ENCODE data around the gene GPR107. TPM values are rescaled to one million over a fixed set of nuclear protein-coding genes. Genes with fewer than 3 reads are reported as not detected.
"Not testable (repeated sequence)": the region's sequence is repeated elsewhere in the genome, so short reads cannot be mapped to it uniquely, and the experiment has no call there.

The GPR107 gene
- total RNA-seq, result 25.5 TPM

GRCh38 chr9:130053504-130054324 is at the start of gene GPR107:
TSS of gene GPR107 (plus strand) at chr9:130053906. CDS start at chr9:130053933, 27 bp downstream.
- intact Hi-C loops (cut with DNase I), result no loop called here
- Histone ChIP-seq H3K36me3 (no peaks in the 10 kb centered on the region), H3K9me3 (no peaks in the 10 kb centered on the region), H3K4me3 (peak within 1 kb of the TSS; percentile 87 to 99), H3K4me1 (peaks cover 40% of the 10 kb centered on the region), H3K27ac (peak within 1 kb of the TSS; percentile 79), H3K27me3 (no peaks in the 10 kb centered on the region)
- no peak for DNase-seq (ENCODE audit: extremely low spot score in 2 of 2)
- TF ChIP-seq CTCF (IDR thresholded peaks at IDR 0.05) (no peak), POLR2AphosphoS5 (IDR thresholded peaks at IDR 0.05; ENCODE audit: insufficient read depth in 1 of 2, low read depth in 1 of 2) (peak; percentile 82 to 93), POLR2A (IDR thresholded peaks at IDR 0.05) (peak in 1 of 2 donors; percentile 57)

GRCh38 chr9:130003943-130004552 is 49.7 kb upstream of the GPR107 start:
- H3K27ac ChIP-seq, result no peak overlapping the region
- peaks cover 19% of the 10 kb centered on the region for H3K4me1 ChIP-seq
- intact Hi-C loops (cut with DNase I), result no loop called here
- no peaks in the 10 kb centered on the region for H3K27me3 ChIP-seq
- H3K36me3 ChIP-seq, result no peaks in the 10 kb centered on the region
- TF ChIP-seq POLR2AphosphoS5 (IDR thresholded peaks at IDR 0.05; ENCODE audit: insufficient read depth in 1 of 2, low read depth in 1 of 2) (no peak), POLR2A (IDR thresholded peaks at IDR 0.05) (no peak), CTCF (IDR thresholded peaks at IDR 0.05) (no peak)
- no peaks in the 10 kb centered on the region for H3K9me3 ChIP-seq
- no peak overlapping the region for H3K4me3 ChIP-seq
- no peak for DNase-seq (ENCODE audit: extremely low spot score in 2 of 2)

- H3K36me3 ChIP-seq; H3K9me3 ChIP-seq; H3K27me3 ChIP-seq; DNase-seq (ENCODE audit: extremely low spot score in 2 of 2); H3K4me3 ChIP-seq; H3K4me1 ChIP-seq; intact Hi-C loops (cut with DNase I); H3K27ac ChIP-seq: not testable (repeated sequence)
Measured at GRCh38 chr9:130006952-130007351, 46.8 kb upstream of the GPR107 start.

GRCh38 chr9:130008538-130008937 is 45.2 kb upstream of the GPR107 start:
- DNase-seq (ENCODE audit: extremely low spot score in 2 of 2), result no peak
- intact Hi-C loops (cut with DNase I), result no loop called here
- Histone ChIP-seq H3K36me3 (no peaks in the 10 kb centered on the region), H3K9me3 (no peaks in the 10 kb centered on the region), H3K4me3 (no peak overlapping the region), H3K4me1 (peaks cover 10% of the 10 kb centered on the region), H3K27me3 (no peaks in the 10 kb centered on the region), H3K27ac (no peak overlapping the region)
- TF ChIP-seq POLR2AphosphoS5 (IDR thresholded peaks at IDR 0.05; ENCODE audit: insufficient read depth in 1 of 2, low read depth in 1 of 2) (no peak), POLR2A (IDR thresholded peaks at IDR 0.05) (no peak), CTCF (IDR thresholded peaks at IDR 0.05) (no peak)

GRCh38 chr9:130009546-130009945 is 44.2 kb upstream of the GPR107 start:
- H3K27ac ChIP-seq; H3K4me3 ChIP-seq; DNase-seq (ENCODE audit: extremely low spot score in 2 of 2); H3K9me3 ChIP-seq; intact Hi-C loops (cut with DNase I); H3K4me1 ChIP-seq; H3K27me3 ChIP-seq; H3K36me3 ChIP-seq: not testable (repeated sequence)
